ENCODE results near the gene ATP8A2.

GRCh38 chr13:25764378-25764777 lies 392.6 kb downstream of the ATP8A2 start:
- TF ChIP-seq CTCF (IDR thresholded peaks at IDR 0.05) (no peak), POLR2A (IDR thresholded peaks at IDR 0.05) (no peak), POLR2AphosphoS5 (IDR thresholded peaks at IDR 0.05) (no peak), EP300 (IDR thresholded peaks at IDR 0.05) (no peak)
